Ureter (tissue), 1 donor: ENCODE results near the gene TCTA. TPM values are rescaled to one million over a fixed set of nuclear protein-coding genes. Genes with fewer than 3 reads are reported as not detected.
"Not testable (repeated sequence)": the region's sequence is repeated elsewhere in the genome, so short reads cannot be mapped to it uniquely, and the experiment has no call there.

Experiments
- DNase-seq: peaks from one replicate; pipeline ENCODE4 v3.0.0-alpha.2; 2020; ENCODE audit warnings: low spot score
- total RNA-seq: library from RNA; stranded (reverse); gene quantifications from one replicate; pipeline ENCODE4 v1.2.4, GENCODE V29; 2023
- donor health status: DM: yes; HTN: yes; CAD: no.

TCTA gene, protein sequence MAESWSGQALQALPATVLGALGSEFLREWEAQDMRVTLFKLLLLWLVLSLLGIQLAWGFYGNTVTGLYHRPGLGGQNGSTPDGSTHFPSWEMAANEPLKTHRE
- total RNA-seq: 37.1 TPM

DNA sequence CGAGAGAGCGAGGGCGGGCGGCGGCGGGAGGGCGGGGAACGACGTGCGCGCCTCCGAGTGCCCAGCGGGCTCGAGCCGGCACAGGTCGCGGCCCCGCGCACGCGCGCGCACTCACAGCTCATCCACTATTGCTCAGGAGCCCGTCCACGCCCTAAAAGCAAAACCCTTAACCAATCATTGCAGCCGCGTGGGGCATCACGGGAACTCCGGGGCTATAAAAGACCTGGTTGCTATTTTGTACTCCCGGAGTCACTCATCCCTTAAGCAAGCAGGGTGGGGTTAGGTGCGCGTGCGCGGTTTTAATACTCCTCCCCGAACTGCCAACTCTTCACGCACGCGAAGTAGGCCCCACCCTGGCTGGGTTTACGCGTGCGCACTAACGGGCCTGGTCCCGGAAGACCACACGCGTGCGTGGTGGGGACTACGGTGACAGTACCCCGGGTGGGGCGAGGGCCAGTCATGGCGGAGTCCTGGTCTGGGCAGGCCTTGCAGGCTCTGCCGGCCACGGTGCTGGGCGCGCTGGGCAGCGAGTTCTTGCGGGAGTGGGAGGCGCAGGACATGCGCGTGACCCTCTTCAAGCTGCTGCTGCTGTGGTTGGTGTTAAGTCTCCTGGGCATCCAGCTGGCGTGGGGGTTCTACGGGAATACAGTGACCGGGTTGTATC, at the start of gene TCTA, which contains the start of gene RHOA:
Gene TCTA (plus strand): TSS at position 456 of the 664 bp plus-strand sequence. CDS start 4 bp downstream, at position 460.
Gene RHOA (minus strand): TSS at position 9 of the 664 bp plus-strand sequence. CDS start 36,387 bp downstream, outside the sequence.
- DNase-seq: peak; percentile 99

DNA sequence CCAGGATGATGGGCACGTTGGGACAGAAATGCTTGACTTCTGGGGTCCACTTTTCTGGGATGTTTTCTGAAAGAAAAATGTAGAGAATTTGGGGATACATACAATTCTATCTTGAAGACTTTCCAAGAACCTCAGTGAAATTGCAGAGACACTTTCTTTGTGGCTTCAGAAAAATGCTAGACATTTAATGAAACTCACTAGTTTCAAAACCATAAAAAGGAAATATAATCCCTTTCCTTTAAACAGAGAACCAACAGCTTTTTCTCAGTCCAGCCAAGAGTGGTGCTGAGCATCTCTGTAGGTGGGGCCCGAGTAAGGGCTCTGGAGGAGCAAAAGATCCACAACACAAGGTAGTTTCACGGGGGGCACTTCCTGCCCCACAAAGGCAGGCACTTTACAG, 49.7 kb upstream of the TCTA start:
- no peak for DNase-seq

DNA sequence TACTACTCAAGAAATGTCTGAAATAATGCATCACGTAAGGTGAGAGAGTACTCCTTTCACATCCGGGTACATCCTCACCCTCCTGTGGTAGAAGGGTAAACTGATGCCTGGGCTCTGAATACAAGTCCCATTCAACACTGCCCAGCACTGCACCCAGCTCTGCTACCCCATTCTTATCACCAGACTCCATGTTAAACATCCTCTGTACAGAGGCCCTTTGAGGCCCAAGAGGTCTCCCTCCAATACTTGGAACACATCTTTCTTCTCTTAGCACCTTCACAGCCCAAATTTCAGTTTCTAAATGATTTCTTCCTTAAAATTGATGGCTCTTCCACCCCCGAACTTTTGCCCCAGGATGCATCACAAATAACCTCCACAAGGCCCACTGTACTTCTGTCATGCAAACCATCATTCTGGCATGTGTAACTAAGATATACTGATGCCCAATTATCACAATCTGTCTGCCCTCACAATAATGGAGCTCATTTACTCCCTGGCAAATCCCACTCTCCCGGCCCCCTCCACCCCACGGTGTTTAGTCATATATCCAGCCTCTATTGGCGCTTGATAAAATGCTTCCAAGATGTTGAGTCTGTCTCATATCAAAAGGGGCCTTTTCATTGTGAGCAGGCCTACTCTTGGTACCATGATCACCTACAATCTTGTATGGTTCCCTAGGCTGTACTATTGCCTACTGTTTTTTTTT, 41.5 kb upstream of the TCTA start:
- no peak for DNase-seq

DNA sequence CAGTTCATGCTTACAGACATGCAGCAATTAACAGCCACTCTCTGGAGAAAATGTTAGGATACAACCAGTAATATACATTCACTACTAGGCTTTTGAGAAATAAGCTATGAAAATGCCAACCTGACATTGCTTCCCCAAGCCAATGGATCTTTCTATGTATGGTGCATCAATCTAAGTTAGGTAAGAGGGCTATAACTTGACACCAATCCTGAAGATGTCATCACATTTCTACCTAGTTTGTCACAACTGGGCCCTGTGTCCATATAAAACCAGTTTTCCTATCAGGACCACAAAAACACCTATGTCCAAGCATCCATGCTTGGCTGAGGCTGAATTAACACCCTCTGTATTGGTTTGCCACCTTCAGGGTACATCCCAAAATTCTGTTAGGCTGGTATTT, 40.3 kb upstream of the TCTA start:
- DNase-seq: no peak

DNA sequence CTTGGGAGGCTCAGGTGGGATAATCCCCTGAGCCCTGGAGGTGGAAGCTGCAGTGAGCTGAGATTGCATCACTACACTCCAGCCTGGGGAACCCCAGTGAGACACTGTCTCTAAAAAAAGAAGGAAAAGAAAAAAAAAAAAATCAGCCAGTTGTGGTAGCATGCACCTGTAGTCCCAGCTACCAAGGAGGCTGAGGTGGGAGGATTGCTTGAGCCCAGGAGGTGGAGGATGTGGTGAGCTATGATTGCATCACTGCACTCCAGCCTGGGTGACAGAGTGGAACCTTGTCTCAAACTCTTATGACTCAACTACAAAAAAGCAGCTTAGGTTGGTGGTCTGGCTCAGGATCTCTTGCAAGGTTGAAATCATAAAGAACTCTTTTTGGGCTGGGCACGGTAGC, 34.7 kb upstream of the TCTA start:
- no peak for DNase-seq

DNA sequence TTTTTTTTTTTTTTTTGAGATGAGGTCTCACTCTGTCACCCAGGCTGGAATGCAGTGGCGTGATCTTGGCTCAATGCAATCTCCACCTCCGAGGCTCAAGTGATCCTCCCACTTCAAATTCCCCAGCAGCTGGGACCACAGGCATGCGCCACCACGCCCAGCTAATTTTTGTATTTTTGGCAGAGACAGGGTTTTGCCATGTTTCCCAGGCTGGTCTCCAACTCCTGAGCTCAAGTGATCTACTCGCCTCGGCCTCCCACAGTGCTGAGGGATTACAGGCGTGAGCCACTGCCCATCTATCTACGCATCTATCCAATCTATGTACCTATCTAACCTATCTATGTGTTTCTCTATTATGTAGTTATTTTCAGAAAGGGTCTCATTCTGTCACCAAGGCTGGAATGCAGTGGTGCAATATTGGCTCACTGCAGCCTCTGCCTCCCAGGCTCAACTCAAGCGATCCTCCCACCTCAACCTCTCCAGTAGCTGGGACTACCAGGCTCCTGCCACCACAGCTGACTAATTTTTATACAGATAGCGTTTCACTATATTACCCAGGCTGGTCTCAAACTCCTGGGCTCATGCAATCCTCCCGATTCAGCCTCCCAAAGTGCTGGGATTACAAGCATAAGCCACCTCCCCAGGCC, 33.9 kb upstream of the TCTA start:
- no peak for DNase-seq

DNA sequence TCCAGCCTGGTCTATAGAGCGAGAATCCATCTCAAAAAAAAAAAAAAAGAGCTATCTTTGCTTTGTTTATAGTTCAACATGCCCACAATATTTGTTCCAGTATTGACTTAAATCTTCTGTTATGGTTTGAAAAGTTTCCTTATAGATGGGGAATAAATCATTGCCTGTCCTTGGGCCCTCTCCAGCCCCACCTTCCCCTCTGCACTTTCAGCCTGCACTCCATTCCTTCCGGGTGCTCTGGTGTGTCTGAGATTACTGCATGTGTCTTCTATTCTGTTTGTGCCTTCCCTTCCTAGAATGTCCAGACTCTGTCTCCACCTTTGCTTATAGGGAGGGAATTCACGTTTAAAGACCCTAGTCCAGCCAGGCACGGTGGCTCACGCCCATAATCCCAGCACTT, 28.8 kb upstream of the TCTA start:
- no peak for DNase-seq

DNA sequence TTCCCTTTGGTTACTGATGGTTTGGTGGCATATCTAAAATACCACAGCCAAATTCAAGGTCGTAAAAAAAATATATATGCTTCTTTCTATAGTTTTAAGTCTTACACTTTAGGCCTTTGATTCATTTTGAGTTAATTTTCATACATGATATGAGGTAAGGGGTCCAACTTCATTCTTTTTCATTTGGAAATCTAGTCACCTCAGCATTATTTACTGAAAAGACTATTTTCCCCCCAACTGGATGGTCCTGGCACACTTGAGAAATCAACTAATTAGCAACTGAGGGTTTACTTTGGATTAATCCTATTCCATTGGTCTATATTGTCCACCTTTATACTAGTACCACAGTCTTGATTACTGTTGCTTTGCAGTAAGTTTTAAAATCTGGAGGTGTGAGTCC, 26.6 kb upstream of the TCTA start:
- DNase-seq: no peak

DNA sequence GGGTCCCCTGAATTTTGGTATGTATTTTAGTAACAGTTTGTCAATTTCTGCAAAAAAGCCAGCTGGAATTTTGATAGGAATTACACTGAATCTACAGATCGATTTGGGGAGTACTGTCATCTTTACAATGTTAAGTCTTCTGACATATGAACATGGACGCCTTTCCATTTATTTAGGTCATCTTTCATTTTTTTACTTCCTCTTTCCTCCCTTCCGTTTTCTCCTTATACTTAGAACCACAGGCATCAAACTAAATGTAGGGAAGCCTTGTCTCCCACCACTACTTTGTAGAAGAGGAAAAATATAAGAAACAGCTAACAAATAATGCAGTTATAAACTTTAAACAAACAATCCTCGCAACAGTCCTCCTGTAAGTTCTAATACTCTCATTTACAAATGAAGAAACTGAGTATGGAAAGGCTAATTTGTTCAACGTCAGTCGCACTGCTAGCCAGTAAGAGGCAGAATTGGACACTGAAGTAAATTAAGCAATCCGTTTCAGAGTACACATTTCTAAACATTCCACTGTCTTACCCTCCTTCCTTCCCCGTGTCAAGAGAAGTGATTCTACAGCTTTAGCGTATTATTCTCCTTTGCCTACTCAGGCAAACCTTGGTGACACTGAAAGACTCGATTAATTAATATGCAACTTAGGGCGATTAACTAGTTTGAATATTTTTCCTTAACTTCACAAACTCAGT, 26.0 kb upstream of the TCTA start:
- no peak for DNase-seq

DNA sequence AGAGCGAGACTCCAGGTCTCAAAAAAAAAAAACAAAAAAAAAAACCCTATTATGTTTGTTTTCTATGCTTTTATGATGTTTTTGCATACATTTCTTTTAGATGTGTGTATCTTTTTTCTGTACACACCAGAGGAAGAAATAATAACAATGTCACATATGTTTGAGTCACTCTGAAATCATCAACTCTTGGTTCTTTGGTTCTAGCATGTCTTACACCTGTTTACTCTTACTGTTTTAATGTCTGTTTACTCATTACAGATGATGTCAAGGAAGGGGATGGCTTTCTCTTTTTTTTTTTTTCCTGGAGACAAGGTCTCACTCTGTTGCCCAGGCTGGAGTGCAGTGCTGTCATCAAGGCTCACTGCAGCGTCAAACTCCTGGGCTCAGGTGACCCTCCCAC, 24.5 kb upstream of the TCTA start:
- no peak for DNase-seq

DNA sequence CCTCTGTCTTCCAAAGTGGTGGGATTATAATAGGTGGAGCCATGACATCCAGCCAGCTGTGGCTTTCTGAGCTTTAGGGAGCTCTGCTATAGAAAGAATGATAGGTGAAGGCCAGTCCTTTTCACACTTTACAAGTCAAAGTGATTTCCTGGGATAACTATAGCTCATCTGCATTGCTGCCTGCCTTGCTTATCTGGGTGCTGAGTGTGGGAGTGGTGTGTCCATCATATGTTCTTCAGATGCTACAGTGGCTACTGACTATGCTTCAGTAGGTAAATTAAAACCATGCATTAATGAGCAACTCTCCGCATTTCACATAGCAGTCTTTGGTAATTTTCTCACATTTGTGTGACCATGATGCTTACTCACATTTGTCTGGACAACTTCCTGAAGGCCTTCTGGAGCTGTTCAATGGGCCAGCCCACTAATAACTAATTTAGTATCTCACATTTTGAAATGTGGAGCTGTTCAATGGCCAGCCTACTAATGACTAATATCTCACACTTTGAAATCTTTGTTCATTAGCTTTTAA, 23.9 kb upstream of the TCTA start:
- no peak for DNase-seq

DNA sequence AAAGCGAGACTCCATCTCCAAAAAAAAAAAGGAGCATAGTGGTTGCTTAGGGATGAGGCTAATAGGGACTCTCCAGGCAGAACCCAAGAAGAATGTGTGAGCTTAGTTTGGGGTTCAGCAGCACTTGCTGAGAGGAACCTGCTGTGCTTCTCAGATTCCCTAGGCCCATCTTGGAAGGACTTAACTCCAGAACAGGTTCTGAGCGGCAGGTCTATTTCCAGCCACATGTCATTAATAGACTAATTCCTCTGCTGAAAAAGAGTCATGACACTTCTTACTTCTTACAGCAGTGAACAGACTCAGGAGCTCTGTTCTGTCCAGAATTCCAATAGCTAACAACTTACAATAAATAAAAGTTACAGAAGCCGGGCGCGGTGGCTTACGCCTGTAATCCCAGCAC, 22.9 kb upstream of the TCTA start:
- no peak for DNase-seq

DNA sequence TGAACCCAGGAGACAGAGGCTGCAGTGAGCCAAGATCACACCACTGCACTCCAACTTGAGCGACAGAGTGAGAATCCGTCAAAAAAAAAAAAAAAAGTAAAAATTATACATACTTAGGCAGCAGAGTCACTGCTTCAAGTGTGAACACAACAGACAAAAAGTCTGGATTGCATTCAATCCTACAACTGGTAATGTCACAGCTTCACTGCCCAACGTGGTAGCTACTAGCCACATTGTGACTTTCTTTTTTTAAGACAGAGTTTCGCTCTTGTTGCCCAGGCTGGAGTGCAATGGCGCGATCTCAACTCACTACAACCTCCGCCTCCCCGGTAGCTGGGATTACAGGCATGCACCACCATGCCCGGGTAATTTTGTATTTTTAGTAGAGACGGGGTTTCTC, 20.9 kb upstream of the TCTA start:
- not testable (repeated sequence) for DNase-seq

DNA sequence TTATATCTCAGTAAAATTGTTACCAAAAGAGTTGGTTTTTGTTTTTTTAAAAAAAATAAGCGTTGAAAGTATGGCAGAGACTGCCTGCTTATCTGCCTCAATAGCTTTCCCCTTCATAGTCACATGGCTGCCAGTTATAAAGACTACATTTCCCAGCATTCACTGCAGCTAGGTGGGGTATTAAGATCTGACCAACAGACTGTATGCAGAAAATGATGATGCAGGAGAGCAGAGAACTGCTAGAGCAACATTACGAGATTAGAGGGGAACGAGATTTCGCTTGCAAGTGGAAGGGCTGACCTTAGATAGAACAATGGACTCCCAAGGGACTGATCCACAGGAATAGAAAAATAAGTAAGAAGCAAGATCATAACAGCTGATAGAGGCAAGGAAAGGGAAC, 14.8 kb upstream of the TCTA start:
- DNase-seq: no peak

DNA sequence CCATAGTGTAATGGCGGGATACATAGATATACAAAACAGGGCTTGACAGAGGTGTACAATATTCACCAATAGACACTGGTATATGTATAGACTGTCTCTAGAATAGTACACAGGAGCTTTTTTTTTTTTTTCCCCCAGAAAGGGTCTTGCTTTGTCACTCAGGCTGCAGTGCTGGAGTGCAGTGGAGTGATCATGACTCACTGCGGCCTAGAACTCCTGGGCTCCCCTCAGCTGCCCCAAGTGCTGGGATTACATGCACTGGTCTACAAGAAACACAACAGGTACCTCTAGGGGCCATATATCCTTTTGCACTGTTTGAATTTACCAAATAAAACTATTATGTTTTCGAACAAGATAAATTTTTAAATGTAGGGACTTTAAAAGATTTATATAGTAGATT, 12.8 kb upstream of the TCTA start:
- DNase-seq: no peak

DNA sequence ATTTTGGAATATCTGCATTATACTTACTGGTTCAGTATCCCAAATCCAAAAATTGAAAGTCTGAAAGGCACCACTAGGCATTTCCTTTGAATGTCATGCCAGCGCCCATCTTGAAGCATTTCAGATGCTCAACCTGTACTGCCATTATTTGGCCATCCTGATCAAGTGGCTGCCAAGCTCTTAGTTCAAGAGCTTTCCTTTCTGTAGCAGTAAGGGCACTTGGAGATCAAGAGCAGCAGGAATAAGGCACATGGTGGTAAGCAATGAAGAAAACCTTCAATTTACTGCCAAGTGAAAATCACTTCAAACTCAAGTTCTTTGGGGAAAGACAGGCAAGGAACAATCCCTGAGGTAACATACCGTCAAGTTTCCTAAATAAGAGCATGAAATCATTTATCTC, 10.5 kb upstream of the TCTA start:
- no peak for DNase-seq

DNA sequence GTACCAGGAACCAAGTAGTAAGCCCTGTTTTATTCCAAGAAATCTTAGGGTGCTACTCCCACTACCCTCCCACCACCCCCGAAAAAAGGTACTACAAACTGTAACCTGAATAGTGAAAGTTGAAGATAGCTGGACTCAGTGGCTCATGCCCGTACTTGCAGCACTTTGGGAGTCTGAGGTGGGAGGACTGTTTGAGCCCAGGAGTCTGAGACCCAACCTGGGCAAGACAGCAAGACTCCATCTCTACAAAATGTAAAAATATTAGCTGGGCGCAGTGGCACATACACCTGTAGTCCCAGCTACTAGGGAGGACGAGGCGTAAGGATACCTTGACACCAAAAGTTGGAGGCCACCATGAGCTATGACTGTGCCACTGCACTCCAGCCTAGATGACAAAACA, 8.3 kb upstream of the TCTA start:
- DNase-seq: no peak

DNA sequence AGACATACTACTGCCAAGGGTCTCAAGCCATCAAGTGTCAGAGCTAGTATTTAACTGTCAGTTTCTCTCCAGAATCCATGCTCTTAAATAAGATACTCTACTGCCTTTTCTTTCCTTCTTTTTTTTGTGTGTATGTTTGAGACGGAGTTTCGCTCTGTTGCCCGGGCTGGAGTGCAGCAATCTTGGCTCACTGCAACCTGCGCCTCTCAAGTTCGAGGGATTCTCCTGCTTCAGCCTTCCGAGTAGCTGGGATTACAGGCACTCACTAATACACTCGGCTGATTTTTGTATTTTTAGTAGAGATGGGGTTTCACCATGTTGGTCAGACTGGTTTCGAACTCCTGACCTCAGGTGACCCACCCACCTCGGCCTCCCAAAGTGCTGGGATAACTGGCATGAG, 6.7 kb upstream of the TCTA start:
- DNase-seq: not testable (repeated sequence)

DNA sequence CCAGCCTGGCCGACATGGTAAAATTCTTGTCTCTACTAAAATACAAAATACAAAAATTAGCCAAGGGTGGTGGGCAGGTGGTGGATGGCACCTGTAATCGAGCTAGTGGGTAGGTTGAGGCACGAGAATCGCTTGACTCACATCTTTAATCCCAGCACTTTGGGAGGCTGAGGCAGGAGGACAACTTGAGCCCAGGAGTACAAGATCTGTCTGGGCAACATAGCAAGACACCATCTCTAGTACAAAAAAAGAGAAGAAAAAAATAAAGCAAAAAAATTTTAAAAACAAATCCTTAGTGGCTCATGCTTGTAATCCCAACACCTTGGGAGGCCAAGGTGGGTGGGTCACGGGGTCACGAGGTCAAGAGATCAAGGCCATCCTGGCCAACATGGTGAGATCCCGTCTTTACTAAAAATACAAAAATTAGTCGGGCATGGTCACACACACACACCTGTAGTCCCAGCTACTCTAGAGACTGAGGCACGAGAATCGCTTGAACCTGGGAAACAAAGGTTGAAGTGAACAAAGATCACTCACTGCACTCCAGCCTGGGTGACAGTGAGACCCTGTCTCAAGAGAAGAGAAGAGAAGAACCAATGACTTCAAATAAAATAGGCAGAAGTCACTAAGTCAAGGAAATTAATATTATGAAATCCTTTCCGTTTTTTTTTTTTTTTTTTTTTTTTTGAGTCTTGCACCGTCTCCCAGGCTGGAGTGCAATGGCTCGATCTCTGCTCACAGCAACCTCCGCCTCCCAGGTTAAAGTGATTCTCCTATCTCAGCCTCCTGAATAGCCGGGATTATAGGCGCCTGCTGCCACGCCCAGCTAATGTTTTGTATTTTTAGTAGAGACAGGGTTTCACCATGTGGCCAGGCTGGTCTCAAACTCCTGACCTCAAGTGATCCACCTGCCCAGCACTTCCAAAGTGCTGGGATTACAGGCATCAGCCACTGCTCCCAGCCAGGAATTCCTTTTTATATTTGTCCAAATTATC, 5.4 kb upstream of the TCTA start:
- no peak for DNase-seq

DNA sequence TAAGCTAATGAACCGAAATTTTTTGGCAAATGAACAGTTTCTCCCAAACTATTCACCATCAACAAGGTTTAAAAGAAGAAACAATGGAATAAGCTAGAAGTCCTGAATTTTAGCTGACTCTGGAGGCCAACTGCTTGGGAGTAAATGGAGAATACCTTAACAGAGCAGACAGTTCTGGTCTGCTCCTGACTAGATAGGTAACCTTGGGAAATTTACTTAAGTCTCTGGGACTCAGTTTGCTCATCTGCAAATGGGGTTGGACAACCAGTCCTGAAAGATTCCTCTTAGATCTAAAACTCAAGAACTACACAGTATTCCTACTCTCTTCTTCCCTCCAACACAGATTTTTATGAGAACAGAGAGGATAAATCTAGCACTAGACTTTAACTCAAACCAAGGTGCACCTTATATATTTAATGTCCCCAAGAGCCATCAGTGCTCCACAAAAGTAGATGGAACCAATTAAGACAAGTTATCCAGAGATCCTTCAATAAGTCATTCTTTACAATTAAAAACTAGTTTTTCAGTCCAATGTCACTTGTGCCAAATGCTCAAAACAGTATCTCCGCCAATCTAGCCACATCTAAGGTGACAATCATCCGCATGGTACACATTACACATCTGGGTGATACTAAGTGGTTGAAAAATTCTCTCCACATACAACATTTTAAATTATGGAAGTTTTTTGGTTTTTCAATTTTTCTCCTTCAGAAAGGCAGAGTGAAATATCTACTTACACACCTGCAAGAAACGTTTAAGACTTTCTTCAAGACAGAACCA, 2.0 kb upstream of the TCTA start:
- no peak for DNase-seq
